Activated CD4-positive, alpha-beta T cell treated with anti-CD3 and anti-CD28 coated beads, Interleukin-2, amount 50 U/mL, for 24 hours (primary cell): ENCODE measurements around the gene MAP3K5.

Source experiments
- DNase-seq, 2 donors: peaks; one replicate each; pipeline ENCODE4 v3.0.0-alpha.2; 2020; ENCODE audit warnings: low read depth in 1 of 2, low spot score in 1 of 2

MAP3K5 gene

DNA sequence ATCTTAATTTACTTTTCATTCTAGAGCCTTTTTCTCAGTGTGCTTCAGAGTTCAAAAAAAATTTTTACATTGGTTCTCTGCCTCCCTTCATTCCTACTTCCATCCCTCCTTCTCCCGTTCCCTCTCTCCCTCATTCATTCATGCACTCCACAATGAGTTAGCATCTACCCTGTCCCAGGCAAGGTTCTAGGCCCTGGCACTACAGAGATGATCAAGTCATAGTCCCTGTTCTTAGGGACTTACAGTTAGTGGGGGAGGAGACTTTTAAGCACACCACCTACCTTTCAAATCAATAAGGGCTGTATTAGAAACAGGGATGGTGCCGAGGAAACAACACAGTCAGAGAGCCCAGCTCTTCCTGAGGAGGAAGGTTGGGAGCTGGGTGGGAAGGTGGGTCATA lies 40.3 kb downstream of the MAP3K5 start:
- DNase-seq = no peak

DNA sequence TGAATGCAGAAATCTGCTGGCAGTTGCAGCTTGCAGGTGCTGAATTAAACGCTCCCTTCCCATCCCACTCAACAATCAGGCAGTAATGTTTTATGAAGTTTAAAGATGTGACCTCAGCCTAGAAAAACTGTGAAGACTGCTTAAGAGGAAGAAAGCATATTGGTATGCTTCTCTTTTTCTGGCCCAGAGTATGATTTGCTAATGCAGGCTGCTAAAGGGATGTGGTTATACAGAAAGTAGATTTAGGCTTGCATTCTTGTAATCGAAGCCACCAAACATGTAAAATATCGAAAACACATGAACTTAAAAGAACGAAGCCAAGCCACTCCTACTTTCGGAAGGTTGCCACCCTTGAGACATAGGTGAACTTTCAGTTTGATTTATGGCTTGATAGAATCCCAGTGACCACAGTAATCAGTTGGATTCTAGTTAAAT lies 40.7 kb downstream of the MAP3K5 start:
- DNase-seq = no peak

DNA sequence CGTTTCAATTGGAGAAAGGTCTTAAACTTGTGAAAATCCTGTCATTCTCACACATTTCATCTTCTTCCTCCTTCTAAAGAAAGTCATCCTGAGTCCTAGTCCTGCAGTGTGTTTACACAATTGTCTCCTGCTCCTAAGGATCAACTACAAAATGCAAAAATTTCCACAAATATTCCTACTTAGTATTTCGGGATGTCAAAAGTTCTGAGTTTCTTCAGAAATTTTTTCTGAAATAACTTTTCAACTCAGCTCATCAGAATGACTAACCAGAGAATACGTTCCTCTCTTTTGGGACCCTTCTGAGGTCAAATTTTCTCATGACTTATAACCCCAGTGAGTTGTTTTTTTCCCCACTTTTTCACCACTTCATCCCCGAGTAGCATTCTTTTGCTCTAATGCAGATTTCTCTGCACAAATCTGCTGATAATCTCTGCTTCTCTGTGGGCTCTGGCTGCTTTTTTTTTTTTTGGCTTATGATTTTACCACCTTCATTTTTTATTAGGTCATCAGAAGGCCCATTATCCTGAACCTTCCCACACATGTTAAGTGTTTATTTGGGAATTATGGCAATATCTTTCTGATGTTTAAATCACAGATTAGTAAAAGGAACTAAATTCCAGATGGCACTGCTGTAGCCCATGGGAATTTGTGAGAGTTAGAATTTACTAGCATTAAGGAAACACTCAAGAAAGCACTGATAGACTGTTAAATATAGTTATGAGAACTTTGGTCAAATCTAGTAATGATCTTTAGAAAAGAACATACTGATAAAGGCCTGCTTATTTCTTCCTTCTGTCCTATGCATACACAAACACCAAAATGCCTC lies 41.4 kb downstream of the MAP3K5 start:
- DNase-seq = no peak

DNA sequence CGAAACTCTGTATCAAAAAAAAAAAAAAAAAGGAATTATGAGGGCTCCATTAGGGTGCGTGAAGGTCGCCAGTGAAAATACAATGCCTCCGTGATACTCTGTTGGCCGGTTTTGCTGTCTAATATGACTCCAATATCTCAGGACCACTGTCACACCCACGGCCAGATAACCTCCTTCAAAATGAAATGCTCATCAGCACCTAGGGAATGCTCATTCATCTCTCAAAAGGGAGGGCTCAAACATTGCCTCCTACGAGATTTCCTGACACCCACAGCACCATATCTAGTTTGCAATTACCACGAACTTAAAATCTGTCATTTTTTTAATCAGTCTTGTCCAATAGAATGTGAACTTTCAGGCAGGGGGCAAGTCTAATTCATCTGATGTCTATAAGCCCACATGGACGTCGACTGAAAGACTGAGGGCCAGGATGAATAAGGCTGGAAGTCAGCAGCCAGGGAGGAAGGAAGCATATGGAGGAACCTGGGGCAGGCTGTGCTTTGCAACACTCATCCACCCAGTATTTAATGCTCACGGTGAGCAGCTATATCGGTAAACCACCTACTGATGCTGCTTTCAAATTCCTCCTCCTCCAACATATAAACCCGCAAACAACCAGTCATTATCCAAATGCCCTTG lies 42.8 kb downstream of the MAP3K5 start:
- no peak for DNase-seq

DNA sequence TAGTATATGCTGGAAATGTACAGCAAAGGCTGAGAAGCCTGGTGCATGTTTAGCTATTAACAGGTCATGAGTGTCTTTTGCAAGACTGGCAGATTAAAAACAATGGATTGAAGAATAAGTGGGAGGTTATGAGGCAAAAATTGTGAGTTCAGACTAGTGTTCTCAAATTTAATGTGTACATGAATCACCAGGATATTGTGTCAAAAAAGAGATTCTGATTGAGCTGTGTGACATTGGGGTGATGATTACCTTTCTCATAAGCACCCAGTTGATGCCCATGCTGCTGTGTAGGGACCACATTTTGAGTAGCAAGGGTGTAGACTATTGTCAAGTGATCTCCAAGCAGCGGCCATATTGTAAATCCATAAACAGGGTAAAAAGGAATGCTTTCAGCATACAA lies 44.8 kb downstream of the MAP3K5 start:
- no peak for DNase-seq

DNA sequence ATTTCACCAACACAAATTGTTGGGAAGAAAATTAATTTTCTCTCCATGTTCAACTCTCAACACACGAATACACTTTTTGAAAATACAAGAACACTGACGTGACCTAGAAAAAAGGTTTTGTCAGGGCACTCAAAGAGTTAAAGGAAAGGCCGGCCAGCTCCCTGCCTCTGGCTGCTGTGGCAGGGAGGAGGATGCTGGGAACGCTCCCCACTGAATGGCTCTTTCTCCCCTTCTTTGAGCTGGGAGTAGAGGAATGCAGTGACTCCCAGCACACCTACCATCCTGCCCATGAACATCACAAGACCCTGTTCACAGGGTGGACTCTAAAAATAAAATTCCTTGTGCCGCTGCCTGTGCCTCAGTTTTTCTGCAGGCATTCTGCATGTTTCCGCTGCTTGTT lies 47.0 kb downstream of the MAP3K5 start:
- no peak for DNase-seq

DNA sequence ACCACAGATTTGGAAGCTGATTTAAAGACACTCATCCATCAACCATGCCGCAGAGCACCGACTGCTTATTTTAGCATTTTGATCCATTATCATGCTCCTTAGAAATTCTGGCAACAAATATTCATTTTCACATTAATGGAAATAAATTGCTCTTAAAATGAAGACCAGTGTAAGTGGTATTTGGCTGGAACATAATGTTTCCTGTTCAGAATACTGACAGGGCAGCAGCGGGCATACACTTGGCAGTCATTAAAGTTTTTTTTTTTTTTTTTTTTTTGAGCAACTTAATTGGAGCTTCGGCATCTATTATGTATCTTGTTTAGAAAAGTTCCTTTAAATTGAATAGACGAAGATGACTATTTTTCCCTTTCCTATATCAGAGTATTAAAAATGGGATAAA lies 47.4 kb downstream of the MAP3K5 start:
- DNase-seq = no peak

DNA sequence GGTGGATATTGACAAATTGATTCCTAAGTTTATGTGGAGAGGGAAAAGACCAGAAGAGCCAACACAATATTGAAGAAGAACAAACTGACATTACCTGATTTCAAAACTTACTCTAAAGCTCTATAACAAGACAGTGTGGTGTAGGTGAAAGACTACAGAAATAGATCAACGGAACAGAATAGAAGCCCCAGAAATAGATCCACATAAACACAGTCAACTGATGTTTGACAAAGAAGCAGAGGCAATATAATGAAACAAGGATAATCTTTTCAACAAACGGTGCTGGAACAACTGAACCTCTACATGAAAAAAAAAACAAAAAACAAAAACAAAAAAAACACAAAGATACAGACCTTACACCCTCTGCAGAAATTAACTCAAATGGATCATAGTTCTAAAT lies 50.2 kb downstream of the MAP3K5 start:
- DNase-seq = no peak

DNA sequence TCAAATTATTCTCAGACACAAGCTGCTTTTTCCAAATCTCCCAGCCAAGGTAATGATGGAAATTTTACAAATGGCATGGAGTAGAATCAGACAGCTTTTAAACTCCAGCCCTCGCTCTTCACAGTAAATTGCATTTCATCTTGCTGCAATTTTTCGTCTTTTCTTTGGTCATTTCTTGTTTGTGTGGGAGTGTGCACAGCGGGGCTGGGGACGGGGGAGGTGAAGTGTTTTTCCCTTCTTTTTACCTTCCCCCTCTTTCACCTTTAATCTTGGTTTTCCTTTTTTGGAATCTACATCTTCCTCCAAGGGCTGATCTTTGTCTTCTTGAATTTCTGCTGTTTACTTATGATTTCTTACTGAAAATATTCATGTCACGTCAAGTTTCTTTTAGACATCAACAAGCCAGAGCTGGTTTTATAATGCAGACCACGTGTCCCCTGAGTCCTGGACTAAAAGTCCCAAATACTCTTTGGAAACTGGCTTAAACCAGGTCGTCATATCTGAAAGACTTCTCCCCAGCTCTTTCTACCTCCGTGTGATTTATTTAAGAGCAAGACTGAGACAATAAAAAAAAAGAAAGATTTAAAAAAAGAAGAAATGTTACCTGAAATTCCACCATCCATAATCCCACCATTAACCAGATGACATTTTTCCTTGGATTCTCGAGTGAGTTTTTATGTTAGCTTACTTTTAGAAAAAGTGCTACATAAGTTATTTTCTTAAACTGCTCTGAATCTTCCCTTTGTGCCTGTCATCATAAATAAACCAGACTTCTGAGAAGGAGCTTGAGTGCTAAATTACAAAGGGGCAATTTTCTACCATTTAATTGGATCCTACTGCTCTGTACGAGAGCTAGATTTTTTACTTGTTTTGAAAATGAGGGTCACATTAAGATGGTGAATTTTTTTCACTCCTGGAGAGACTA lies 52.0 kb downstream of the MAP3K5 start:
- DNase-seq = no peak

DNA sequence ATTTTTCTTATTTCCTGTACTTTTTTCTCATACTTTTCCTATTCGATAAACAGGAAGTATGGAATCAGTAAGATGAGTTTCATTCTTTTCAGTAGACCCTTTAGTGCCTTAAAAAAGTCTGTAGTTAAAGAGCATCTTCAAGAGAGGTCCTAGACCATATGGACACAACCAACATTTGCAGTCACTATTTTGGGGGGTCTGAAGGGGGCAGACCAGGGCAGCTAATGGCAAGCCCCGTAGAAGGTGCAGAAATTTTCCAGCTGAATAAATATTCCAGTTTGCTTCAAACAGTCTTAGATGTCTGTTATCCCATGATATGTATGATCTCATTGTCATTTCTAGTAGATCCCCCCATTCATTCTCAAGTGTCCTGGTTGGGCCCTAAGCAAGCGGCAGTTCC lies 52.8 kb downstream of the MAP3K5 start:
- no peak for DNase-seq

DNA sequence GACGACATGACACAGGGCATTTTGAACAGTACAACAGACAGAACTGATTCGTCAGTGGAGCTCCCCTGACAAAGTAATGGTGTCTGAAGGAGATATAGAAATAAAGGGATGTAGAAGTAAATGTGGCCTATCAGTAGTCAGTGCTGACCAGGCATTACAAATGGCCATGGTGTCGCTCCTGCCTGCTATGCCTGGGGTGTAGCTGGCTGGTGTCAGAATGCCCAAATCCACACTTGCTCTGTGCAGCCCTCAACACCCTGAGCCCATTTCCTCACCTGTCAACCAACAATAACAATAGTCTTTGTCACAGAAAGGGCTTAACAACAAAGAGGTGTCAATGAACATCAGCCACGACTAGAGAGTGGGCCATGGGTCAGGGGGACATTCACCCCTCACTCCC lies 53.2 kb downstream of the MAP3K5 start:
- no peak for DNase-seq

DNA sequence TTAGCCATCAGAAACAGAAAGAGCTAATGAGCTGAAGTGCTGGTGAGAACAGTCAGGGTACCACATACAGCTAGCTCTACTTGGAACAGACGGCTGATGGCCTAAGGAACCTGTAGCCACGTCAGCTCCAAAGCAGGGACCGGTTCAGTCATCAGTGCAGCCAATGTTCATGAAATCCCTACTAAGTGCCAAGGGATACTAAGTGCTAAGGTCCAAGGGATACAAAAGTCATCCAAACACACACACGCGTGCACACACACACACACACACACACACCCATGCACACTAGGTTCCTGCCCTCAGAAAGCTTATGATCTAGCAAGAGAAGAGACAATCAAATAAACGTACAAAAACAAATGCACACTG lies 53.6 kb downstream of the MAP3K5 start:
- no peak for DNase-seq

DNA sequence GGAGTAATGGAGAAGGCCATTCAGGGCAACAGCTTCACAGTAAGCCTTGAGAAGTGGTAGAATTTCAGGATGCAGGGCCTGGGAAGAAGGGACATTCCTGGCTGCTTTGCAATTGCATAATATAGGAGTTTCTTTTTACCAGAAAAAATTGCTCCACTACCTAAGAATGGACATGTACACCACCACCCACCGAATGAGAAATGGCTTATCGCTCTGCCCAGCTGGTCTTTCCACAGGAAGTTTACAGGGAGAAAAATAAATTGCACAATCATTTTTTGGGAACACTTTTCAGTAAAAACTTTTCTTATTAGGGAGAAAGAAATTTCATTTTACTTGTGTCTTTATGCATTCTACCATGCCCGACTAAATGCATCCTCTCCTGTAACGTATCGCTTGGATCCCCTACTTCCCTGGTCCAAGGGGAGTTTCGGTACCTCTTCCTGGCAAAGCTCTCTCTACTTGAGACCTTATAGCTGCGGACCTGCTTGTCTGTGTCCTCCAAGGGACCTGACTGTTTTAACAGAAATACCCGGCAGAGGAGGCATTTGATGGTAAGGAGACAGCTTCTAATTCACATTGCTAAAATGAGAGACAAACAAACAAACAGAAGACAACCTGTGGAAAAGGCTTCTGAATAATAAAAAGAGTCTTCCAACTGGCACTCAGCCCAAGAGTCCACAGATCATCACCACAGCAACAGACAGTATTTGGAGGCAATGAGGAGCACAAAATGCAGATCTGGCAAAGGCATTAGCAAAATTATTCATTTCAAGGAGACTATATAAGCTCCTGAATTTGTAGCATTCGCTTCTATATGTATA lies 54.2 kb downstream of the MAP3K5 start:
- no peak for DNase-seq

DNA sequence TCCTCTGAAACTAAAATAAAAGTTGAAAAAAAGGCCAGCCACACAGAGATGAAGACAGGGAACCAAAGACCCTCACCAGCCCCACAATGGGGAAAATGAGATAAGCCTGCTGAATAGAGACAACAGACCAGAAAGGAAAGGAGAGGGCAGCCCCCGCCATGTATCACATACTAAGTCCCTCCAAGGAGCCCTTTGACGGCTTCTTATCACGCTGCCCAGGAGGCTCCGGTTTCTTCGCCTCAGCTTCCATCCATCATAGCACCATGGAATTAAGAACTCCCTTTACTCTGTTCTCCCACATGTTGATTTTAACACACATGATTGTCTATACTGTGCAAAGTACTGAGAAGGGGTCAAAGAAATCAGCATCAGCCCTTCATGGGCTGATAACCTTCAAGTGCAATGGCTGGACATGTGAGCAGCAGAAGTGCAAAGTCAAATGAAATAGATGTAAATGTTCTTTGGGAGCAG lies 54.9 kb downstream of the MAP3K5 start:
- no peak for DNase-seq

DNA sequence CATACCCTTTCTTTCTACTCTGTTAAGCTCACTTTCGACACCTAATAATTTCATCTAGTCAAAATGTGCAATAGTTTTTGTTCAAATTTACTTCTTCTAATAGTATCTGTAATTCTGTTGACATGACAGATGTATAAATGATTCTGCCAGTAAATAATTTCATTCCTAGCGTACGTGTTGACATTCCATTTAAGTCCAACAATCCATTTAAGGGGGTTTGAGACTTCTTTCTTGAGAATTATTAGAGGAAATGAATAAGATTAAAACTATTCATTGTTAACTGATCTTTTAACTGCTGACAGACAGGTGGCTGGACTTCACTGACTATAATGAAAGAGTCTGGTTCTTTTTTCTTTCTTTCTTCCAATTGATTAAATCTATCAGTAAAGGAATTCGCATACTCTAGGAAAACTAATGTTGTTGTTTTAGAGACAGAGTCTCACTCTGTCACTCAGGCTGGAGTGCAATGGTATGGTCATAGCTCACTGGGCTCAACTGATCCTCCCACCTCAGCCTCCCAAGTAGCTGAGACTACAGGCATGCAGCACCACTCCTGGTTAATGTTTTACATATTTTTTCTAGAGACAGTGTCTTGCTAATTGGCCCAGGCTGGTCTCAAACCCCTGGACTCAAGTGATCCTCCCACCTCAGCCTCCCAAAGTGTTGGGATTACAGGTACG lies 55.9 kb downstream of the MAP3K5 start:
- no peak for DNase-seq

DNA sequence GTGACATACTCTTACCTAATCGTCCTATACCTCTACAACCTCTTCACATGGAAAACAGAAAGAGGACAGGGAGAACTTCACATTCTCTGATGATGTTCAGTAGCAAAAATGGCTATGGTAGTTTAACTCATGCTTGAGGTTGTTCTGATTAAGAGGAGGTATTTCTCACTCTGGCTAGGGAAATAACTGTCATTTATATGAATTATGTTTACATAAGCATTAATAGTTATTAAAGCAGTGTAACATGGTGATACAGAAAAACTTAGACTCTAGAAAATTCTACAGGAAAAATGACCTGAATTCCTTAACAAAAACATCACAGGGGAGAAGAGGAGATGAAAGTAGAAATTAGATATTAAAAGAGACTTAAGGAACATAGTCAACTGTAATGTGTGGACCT lies 57.3 kb downstream of the MAP3K5 start:
- no peak for DNase-seq

DNA sequence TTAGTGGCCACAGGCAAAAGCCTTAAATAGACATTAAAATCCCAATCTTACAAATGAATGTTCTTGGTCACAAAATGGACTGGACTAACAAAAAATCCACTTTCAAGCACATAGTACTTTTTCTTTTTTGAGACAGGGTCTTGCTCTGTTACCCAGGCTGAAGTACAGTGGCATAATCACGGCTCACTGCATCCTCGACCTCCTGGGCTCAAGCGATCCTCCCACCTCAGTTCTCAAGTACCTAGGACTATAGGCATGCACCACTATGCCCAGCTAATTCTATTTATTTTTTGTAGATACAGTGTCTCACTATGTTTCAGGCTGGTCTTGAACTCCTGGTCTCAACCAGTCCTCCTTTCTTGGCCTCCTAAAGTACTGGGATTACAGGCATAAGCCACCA lies 59.4 kb downstream of the MAP3K5 start:
- DNase-seq = no peak

DNA sequence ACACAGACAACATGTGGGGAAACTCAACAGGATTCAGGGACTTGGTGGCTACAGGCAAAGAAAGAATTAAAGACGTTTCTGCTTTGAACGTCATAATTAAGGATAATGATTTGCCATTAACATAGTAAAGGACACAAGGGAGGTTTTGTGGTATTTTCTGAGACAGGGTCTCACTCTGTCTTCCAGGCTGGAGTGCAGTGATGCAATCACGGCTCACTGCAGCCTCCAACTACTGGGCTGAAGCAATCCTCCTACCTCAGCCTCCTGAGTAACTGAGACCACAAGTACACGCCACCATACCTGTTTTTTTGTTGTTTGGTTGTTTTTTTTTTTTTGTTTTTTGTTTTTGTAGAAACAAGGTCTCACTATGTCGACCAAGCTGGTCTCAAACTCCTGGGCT lies 62.4 kb downstream of the MAP3K5 start:
- DNase-seq = no peak

DNA sequence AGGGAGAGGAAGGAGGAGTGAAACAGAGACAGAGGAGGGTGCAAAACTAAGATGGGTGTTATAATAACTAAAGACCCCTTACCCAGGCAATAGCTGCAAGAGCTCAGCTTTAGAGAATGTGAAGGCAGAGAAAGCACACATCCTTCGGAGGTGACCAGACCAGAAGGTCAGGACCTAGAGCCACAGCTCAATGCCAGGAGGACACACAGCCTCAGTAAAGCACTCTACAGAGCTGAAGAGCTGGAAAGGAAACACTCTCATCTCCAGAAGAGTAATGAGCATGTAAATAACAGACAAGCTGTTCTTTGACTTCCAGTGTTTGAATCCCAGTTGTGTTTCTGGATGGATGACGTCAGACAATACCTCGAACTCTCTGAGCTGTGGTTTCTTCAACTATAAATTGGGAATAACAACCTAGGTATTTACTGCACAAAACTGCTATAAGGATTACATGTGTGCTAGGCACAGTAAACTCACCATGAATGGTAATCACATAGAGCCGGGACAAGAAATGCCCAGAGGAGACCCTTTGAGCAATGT lies 63.2 kb downstream of the MAP3K5 start:
- DNase-seq = no peak
